SIG-M5 treated with dmso at 0.1 percent for 504 hours (cell line): ENCODE measurements around the gene CKS2.

Source experiments
- DNase-seq: peaks from one replicate; lab custom pipeline; 2025; ENCODE audit not compliant: unreplicated experiment; lab: John Stamatoyannopoulos, UW

Gene CKS2

DNA sequence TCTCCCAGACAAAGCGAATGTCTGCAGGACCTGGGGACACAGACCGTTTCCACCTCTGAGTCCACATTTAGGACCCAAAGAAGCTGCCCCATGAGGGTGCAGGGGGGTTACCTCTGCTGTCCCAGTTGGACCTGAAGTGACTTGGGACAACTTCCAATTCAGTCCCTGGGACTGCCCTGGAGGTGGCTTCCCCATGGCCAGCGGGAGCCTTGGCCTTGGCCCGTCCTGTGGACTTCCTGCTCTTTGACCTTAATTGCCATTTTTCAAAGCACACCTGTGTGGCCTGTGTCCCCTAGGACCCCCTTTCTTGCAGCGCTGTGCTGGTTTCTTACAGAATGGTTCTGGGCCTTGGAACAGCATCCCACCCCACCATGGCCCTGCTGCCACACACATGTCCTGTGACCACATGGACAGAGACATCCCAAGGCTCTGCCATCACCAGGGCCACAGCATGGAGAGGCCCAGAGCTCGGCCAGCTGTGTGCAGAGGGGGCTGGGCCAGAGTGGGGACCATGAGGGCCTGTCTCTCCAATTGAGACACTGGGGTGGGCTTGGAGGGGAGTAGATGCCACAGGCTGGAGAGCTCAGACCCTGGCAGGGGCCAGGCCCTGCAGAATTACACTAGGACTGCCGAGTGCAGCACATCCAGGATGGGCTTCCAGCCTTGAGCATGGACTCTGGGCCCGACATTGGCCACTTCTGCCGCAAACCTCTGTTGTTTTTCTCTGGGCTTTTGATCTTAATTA lies 53.1 kb downstream of the CKS2 start:
- no peak for DNase-seq

GRCh38 chr9:89364666-89365531 lies 53.9 kb downstream of the CKS2 start:
- no peak for DNase-seq

- no peak for DNase-seq
Measured at GRCh38 chr9:89365532-89365912, 54.5 kb downstream of the CKS2 start.
